ENCODE data around the gene SLAMF6.

The SLAMF6 gene

DNA sequence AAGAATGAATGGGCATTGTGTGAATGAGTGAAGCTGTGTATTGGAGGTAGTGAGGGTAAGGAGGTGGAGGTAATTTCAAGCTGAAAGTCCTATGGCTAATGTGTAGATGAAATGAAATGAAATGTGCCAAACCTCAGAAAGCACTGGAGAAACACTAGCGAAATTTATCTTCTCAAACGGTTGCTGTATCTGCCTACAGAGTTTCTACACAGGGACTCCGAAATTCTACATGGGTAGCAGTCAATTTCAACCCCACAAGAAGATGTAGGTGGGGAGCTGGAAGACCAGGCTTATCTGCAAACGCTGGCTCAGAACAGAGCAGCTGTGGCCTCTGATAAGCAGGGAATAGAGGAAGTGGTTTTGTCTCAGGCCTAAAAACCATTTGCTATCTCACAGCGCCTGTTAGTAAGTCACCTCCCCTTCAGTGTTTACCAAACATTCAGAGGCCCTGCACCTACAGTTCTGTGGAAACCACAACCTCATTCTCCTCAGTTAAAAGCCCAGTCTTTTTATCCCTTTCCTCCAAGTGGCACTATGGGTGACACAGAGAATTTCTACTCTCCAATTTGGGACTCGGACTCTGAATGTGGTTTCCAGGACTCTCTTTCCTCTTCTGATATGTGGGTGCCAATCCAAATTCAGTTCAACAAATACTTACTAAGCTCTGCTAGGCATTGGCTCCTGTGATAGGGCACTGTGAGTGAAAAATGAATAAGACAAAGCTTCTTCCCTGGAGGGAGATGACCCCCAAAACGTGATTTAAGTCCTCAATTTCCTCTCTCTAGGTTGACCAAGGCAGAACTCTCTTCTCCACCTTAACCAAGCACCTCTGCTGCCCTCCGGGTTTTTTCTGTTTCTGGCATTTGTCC lies 17.2 kb upstream of the SLAMF6 start:
- Histone ChIP-seq H3K9me2 (replicated peaks; ENCODE audit: control insufficient read depth, low read length) (no peaks in the 10 kb centered on the region), H3K27ac (ENCODE audit: low read depth, low read length) (peak overlapping the region; percentile 60), H3K4me1 (ENCODE audit: control insufficient read depth, low read length) (peaks cover 62% of the 10 kb centered on the region), H3F3A (ENCODE audit: control insufficient read depth, insufficient read depth) (peaks cover 3% of the 10 kb centered on the region; the same call in 1 of the 2 replicates), H3K27me3 (ENCODE audit: control insufficient read depth, low read length) (no peaks in the 10 kb centered on the region), H4K20me1 (ENCODE audit: control insufficient read depth, insufficient read depth, low read depth, low read length) (no peaks in the 10 kb centered on the region), H3K36me3 (ENCODE audit: control insufficient read depth, low read length) (no peaks in the 10 kb centered on the region), H3K4me2 (ENCODE audit: low read length) (peak overlapping the region; percentile 58), H3K79me2 (ENCODE audit: control insufficient read depth, low read length) (no peaks in the 10 kb centered on the region), H3K9me3 (ENCODE audit: control insufficient read depth, insufficient read depth, low read length) (peaks cover 8% of the 10 kb centered on the region; the same call in 1 of the 2 replicates), H3K4me3 (ENCODE audit: low read length) (peak overlapping the region; percentile 40)
- TF ChIP-seq, protein P1, sequence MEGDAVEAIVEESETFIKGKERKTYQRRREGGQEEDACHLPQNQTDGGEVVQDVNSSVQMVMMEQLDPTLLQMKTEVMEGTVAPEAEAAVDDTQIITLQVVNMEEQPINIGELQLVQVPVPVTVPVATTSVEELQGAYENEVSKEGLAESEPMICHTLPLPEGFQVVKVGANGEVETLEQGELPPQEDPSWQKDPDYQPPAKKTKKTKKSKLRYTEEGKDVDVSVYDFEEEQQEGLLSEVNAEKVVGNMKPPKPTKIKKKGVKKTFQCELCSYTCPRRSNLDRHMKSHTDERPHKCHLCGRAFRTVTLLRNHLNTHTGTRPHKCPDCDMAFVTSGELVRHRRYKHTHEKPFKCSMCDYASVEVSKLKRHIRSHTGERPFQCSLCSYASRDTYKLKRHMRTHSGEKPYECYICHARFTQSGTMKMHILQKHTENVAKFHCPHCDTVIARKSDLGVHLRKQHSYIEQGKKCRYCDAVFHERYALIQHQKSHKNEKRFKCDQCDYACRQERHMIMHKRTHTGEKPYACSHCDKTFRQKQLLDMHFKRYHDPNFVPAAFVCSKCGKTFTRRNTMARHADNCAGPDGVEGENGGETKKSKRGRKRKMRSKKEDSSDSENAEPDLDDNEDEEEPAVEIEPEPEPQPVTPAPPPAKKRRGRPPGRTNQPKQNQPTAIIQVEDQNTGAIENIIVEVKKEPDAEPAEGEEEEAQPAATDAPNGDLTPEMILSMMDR (IDR thresholded peaks at IDR 0.05; ENCODE audit: low read depth, low read length, poor library complexity, severe bottlenecking) = no peak
- no peak for TF ChIP-seq EZH2phosphoT487 (IDR thresholded peaks at IDR 0.05; ENCODE audit: borderline replicate concordance, low read length)

- no peaks in the 10 kb centered on the region for H3K9me2 ChIP-seq (replicated peaks; ENCODE audit: control insufficient read depth, low read length)
- no peaks in the 10 kb centered on the region for H3K27me3 ChIP-seq (ENCODE audit: control insufficient read depth, low read length)
- peaks cover 13% of the 10 kb centered on the region; the same call in 1 of the 2 replicates for H3K9me3 ChIP-seq (ENCODE audit: control insufficient read depth, insufficient read depth, low read length)
- peaks cover 56% of the 10 kb centered on the region for H3K4me1 ChIP-seq (ENCODE audit: control insufficient read depth, low read length)
- H3K4me3 ChIP-seq (ENCODE audit: low read length) = peak overlapping the region; percentile 40
- H3K36me3 ChIP-seq (ENCODE audit: control insufficient read depth, low read length) = no peaks in the 10 kb centered on the region
- peak overlapping the region; percentile 58 for H3K4me2 ChIP-seq (ENCODE audit: low read length)
- no peaks in the 10 kb centered on the region for H3K79me2 ChIP-seq (ENCODE audit: control insufficient read depth, low read length)
- TF ChIP-seq, protein P1 (IDR thresholded peaks at IDR 0.05; ENCODE audit: low read depth, low read length, poor library complexity, severe bottlenecking) = no peak
- TF ChIP-seq EZH2phosphoT487 (IDR thresholded peaks at IDR 0.05; ENCODE audit: borderline replicate concordance, low read length) = no peak
- peak overlapping the region; percentile 60 for H3K27ac ChIP-seq (ENCODE audit: low read depth, low read length)
- no peaks in the 10 kb centered on the region for H4K20me1 ChIP-seq (ENCODE audit: control insufficient read depth, insufficient read depth, low read depth, low read length)
- H3F3A ChIP-seq (ENCODE audit: control insufficient read depth, insufficient read depth) = peaks cover 3% of the 10 kb centered on the region; the same call in 1 of the 2 replicates
Measured at GRCh38 chr1:160539684-160539989, 16.6 kb upstream of the SLAMF6 start.

DNA sequence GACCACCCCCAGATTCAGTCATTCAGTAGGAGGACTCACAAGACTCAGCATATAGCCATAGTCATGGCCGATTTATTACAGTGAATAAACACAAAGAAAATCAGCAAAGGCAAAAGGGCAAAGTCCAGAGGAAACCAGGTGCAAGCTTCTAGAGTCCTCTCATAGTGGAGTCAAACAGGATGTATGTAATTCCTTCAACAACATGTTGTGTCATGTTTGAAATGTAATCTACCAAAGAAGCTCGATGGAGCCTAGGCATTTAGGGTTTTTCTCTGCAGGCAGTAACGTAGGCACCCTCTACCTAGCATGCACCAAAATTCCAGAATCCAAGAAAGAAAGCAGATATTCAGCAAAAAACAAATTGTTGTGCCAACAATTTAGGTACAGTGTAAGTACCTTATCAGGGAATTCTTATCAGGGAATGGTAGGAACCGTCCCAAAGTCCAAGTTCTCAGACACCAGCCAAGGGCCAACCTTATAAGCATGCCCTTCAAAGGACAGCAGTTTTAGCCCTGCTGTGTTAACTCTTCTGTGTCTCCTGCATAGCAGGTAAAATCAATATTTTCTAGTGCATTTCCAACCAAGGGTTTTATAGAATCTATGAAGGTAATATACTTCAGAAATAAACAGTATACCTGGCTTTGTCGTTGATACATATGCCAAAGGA lies 16.1 kb upstream of the SLAMF6 start:
- Histone ChIP-seq H3K27ac (ENCODE audit: low read depth, low read length) (no peak overlapping the region), H3K4me1 (ENCODE audit: control insufficient read depth, low read length) (peaks cover 51% of the 10 kb centered on the region), H3K9me2 (replicated peaks; ENCODE audit: control insufficient read depth, low read length) (no peaks in the 10 kb centered on the region), H3K4me3 (ENCODE audit: low read length) (no peak overlapping the region), H3K36me3 (ENCODE audit: control insufficient read depth, low read length) (no peaks in the 10 kb centered on the region), H3K4me2 (ENCODE audit: low read length) (no peak overlapping the region), H4K20me1 (ENCODE audit: control insufficient read depth, insufficient read depth, low read depth, low read length) (no peaks in the 10 kb centered on the region), H3K9me3 (ENCODE audit: control insufficient read depth, insufficient read depth, low read length) (peaks cover 15% of the 10 kb centered on the region; the same call in 1 of the 2 replicates), H3K79me2 (ENCODE audit: control insufficient read depth, low read length) (no peaks in the 10 kb centered on the region), H3K27me3 (ENCODE audit: control insufficient read depth, low read length) (no peaks in the 10 kb centered on the region), H3F3A (ENCODE audit: control insufficient read depth, insufficient read depth) (peaks cover 3% of the 10 kb centered on the region; the same call in 1 of the 2 replicates)
- TF ChIP-seq, protein P1 (IDR thresholded peaks at IDR 0.05; ENCODE audit: low read depth, low read length, poor library complexity, severe bottlenecking) = no peak
- no peak for TF ChIP-seq EZH2phosphoT487 (IDR thresholded peaks at IDR 0.05; ENCODE audit: borderline replicate concordance, low read length)
